ENCODE results near the gene NPAS1.

NPAS1 gene

GRCh38 chr19:47068876-47069406, 49.3 kb downstream of the NPAS1 start:
- no peak for DNase-seq (ENCODE audit: low read depth)
- no peak overlapping the region for H3K4me3 ChIP-seq (ENCODE audit: control insufficient read depth, low read depth, low read length)
- TF ChIP-seq CTCF (conservative IDR thresholded peaks at IDR 0.05; ENCODE audit: control insufficient read depth, insufficient read depth, low read depth, low read length), result no peak

- no peak for TF ChIP-seq CTCF (conservative IDR thresholded peaks at IDR 0.05; ENCODE audit: control insufficient read depth, insufficient read depth, low read depth, low read length)
- no peak overlapping the region for H3K4me3 ChIP-seq (ENCODE audit: control insufficient read depth, low read depth, low read length)
- no peak for DNase-seq (ENCODE audit: low read depth)
Measured at GRCh38 chr19:47069795-47070194, 50.2 kb downstream of the NPAS1 start.

GRCh38 chr19:47070756-47071155, 51.1 kb downstream of the NPAS1 start:
- no peak for DNase-seq (ENCODE audit: low read depth)
- no peak overlapping the region for H3K4me3 ChIP-seq (ENCODE audit: control insufficient read depth, low read depth, low read length)
- no peak for TF ChIP-seq CTCF (conservative IDR thresholded peaks at IDR 0.05; ENCODE audit: control insufficient read depth, insufficient read depth, low read depth, low read length)

GRCh38 chr19:47071731-47072130, 52.1 kb downstream of the NPAS1 start:
- H3K4me3 ChIP-seq (ENCODE audit: control insufficient read depth, low read depth, low read length), result no peak overlapping the region
- no peak for TF ChIP-seq CTCF (conservative IDR thresholded peaks at IDR 0.05; ENCODE audit: control insufficient read depth, insufficient read depth, low read depth, low read length)
- no peak for DNase-seq (ENCODE audit: low read depth)

GRCh38 chr19:47072323-47072722, 52.7 kb downstream of the NPAS1 start:
- H3K4me3 ChIP-seq (ENCODE audit: control insufficient read depth, low read depth, low read length), result no peak overlapping the region
- no peak for DNase-seq (ENCODE audit: low read depth)
- TF ChIP-seq CTCF (conservative IDR thresholded peaks at IDR 0.05; ENCODE audit: control insufficient read depth, insufficient read depth, low read depth, low read length), result no peak

GRCh38 chr19:47073574-47073973, 53.9 kb downstream of the NPAS1 start:
- DNase-seq (ENCODE audit: low read depth), result no peak

More at GRCh38 chr19:47073574-47073973, 53.9 kb downstream of the NPAS1 start:
- no peak for TF ChIP-seq CTCF (conservative IDR thresholded peaks at IDR 0.05; ENCODE audit: control insufficient read depth, insufficient read depth, low read depth, low read length)
- H3K4me3 ChIP-seq (ENCODE audit: control insufficient read depth, low read depth, low read length), result no peak overlapping the region

Measured in fibroblast of mammary gland (primary cell).